GM18526 (cell line): ENCODE data around the gene ABHD5.

Source experiments
- POLR2A ChIP-seq: IDR thresholded peaks from 3 replicates; pipeline ENCODE4 v1.6.1; 2011; ENCODE audit not compliant: insufficient read length; ENCODE audit errors: extremely low read depth

Gene ABHD5

DNA sequence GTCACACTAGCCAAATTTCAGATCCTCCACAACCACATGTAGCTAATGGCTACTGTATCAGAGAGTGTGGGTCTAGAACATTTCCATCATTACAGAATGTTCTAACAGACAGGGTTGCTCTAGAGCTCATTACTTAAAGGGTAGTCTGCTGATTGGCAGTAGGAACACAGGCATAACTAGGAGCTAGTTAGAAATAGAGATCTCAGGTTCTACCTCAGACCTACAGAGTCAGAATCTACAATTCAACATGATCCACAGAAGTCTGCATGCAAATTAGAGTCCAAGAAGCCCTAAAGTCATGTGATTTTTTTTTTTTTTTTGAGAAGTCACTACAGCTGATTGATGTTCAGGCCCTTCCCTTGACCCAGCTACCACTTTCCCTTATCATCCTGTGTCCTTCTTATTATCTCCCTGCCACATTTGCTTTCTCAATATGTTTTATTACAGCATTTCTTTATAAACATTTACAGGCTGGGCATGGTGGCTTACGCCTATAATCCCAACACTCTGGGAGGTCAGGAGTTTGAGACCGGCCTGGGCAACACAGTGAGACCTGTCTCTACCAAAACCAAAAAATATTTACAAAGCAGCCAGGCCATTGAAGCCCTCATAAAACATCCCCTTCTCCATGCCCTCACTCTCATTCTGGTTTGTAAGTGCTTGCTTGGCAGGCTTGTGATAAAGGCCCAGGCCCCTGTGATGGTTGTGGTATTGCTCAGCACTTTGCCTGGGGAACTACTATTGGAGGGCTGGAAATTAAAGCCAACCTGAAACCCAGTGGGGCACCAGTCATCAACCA is 3.8 kb upstream of the ABHD5 start:
- no peak for TF ChIP-seq POLR2A

DNA sequence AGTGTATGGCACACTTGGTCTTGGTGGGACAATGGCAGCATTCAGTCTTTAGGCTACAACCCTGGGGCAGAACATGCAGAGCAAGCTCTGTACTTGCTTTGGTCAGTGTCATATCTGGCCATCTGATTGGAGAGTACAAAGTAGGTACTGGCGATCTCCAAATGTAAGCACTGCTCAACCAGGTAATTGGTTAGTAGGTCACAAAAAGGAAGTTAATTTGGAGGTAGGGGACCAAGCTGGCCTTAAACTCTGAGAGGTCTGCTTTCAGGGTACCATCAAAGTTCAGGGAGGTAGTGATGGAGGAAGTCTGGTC is 3.3 kb upstream of the ABHD5 start:
- no peak for TF ChIP-seq POLR2A

DNA sequence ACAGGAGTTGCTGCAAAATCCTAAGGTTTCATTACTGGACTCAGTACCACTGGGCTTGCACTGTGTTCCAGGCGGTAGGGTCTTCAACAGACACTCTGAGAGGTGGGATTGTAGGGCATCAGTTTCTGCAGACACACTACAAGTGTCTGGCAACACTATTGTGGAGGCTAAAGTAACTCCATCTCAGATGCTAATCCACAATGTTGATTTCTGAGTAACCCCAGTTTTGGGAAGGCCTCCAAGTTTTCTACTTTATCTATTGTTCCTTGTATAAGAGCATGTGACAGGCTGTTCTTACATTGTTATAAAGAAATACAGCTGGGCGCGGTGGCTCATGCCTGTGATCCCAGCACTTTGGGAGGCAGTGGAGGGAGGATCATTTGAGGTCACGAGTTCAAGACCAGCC is 2.5 kb upstream of the ABHD5 start:
- no peak for TF ChIP-seq POLR2A

DNA sequence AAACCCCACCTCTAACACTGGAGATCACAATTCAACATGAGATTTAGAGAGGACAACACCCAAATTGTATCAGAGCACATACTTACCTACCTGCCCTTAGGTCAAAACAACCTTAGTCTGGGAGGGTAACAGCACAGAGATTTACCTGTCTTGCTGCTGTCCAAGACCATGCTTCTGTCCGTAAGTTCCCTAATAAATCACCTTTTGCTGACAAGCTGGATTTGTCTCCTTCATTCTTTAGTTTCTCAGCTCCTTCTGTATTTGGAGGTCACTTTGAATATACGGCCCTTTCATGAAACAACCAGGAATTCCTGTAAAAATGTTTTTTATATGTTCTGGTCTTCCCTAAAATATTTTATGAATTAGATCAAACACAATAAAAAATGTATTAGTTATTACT is 1.6 kb upstream of the ABHD5 start:
- TF ChIP-seq POLR2A, result no peak

DNA sequence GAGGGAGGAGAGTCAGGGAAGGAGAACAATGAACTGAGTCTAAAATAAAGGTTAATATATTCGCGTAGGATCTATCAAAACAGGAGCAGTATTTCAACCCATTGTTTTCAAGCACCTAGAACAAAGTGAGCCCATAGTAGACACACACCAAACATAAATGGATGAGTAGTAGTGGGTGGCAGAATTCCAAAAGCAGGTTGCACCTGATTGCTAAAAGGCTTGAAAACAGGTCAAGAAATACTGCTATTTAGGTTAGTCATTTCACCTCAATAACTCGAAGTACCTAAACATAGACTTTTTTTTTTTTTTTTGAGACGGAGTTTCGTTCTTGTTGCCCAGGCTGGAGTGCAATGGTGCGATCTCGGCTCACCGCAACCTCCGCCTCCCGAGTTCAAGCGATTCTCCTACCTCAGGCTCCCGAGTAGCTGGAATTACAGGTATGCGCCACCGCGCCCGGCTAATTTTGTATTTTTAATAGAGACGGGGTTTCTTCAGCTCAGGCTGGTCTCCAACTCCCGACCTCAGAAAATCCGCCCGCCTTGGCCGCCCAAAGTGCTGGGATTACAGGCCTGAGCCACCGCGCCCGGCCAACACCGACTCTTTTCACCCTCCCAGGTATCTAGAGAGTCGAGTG is 855 bp upstream of the ABHD5 start:
- TF ChIP-seq POLR2A, result no peak

DNA sequence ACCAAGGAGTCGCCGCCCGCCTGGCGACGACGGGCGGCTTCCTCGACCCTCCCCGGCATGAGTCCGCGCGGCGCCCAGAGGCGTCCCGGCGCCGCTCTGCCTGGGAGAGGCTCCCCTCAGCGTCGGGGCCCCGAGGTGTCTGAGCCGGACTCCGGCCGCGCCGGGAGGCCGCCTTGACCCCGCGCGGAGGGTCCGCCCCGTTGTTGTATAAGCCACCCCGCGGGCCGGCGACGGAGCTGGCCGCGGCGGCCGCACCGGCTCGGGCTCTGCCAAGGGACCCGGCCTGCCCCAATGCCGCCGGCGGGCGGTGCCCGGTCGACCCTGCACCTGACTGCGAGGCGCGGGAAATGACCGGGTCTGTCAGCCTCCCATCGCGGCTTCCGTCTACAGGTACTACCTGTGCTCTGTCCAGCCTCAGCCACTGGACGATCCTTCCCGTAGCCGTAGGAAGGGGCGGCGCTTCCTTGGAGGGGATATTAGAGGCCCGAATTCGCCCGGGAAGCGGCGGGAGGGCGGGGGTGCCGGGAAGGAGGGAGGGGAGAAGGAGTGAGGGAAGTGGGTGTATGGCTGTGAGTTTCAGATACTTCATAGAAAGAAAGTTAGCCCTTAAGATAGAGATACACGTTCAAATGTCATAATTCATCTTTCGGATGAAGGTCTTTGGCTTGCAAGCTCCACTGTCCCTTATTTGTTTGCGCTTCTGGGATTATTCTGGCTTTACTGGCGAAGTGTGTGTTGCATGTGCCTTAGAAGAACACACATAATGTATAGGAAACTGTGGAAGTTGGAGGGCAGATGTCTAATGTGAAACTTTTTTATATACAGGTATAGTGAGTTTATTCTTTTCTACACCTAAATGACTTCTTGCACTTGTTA is 620 bp downstream of the ABHD5 start:
- no peak for TF ChIP-seq POLR2A

DNA sequence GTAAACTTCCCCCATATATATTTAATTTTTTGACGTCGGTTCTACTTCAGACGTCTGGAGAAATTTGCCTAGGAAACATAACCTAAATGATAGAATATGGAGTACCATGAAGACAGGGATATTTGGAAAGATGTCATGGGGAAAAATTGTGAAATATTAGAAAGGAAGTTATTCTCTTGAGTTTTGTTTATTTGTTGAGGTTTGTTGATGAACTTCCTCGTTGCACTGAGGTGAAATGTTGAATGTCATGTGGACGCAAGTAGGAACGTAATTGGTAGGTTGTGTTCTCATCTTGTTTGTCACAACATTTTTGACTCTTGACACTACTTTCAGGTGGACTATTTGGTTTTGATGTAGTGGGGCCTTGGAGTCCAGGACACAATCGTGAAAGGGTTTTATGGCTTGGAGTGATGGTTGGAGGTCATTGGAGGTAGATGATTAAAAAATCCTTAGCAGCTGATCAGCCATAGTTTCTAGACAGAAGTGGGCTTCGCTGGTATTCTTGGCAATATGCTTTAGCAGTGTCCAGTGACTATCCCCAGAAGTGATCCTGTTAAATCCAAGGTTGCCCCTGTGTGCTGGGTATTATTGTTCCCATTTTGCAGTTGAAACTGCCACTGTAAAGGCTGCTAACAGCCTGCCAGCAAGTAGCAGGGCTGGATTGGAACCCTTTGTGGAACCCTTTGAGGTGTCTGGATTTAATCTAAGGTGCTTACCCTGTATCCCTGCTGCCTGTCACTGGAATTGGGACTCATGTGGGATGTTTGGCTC is 1.5 kb downstream of the ABHD5 start:
- TF ChIP-seq POLR2A, result no peak

DNA sequence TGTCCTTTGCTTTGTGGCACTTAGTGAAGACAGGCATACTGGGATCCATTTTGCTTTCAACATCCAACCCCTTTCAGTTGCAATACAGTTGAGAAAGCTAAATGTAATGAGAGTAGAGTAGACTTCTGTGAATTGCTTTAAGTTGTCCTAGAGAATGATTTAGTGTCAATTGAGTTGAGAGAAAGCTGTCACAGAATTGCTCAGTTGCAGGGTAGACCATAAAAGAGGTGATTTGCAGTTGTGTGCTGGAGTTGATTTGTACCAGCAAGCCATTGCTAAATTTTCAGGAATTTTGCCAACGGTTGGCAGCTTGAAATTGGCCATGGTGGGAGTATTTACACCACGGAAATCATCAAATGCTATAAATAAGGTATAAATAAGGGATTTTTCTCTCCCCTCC is 2.2 kb downstream of the ABHD5 start:
- no peak for TF ChIP-seq POLR2A

DNA sequence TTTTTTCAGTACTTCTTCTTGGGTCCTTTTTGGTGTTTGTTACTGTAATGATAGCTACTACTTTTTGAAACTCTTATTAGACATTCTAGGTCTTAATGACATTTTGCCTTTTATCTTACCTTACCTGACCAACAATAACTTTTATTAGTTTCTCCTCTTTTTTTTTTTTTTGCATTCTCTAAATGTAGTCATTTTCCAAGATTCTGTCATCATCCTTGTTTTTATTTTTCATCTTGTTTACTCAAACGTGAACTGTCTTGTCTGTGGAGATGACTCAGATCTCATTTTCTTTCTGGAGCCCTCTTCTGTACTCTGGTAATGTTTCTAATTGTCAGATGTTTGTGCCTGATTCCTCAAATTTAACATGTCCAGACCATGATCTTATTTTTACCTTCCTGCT is 2.9 kb downstream of the ABHD5 start:
- no peak for TF ChIP-seq POLR2A

DNA sequence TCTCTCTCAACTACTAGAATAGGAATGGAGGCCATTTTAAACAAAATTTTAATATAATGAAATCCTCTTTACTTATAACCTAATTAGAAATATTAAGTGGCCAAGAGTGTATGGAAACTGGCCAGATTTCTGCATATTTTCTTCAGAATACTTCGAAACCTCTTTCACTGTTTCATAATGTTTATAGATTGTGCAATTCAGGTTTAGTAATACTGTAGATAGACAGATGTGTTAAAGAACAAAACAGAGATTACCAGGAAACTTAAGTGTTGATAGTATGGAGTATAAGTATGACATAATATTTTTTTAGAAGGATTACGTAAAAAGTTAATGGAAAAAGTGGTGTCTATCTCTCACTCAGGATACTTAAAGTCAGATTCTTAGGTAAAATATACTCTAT is 4.7 kb downstream of the ABHD5 start:
- TF ChIP-seq POLR2A, result no peak

DNA sequence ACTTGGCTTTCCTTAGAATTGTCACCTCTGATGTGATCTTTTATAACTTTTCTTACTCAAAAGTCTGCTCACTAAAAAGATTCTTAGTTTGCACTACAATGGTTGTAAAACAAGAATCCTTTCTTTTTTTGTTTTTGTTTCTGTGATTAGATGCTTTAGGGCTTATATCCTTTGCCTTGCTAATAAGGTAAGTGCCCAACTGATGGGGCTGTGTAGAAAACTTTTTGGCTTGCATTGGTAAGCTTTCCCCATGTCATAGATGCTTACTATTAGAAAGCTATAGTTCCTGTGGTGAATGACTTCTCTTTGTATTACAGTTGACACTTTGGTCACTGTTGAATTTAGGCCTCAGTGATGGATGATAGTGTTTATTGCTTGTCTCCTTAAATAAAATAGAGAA is 5.1 kb downstream of the ABHD5 start:
- TF ChIP-seq POLR2A, result no peak

DNA sequence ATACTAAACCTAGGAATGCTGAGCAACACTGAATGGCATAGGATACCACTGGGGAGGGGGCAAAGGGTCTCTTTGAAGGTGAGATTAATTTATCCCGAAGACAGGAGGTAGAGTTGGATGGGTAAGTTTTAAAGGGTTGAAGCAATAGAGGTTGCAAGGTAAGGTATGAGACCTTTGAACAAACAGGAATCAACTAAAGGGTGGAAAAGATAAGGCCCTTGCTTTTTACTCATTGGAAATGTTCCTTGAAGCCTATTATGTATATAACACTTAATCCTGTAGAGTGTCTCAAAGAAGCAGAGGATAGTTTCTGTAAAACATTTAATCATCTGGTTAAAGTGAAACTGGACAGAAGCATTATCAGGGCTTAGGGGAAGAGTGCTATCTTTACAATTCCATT is 5.7 kb downstream of the ABHD5 start:
- TF ChIP-seq POLR2A, result no peak

DNA sequence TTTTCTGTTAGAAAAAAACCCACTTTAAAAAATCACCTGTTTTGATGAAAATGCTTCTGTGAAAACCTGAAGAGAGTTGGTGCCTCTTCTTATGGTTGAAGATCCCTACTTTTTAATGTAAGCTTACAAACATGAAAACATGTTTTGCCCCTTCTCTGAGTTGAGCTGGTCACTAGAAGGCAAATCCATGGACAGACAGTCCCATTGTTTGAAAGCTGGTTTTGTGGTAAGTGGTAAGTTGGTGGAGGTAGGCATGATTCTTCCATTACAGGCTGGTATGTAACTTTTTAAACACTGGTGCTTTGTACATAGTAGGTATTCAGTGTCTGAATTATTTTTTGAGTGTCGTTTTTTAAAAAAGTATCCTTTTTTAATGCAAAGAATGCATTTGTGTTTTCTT is 6.1 kb downstream of the ABHD5 start:
- TF ChIP-seq POLR2A, result no peak

DNA sequence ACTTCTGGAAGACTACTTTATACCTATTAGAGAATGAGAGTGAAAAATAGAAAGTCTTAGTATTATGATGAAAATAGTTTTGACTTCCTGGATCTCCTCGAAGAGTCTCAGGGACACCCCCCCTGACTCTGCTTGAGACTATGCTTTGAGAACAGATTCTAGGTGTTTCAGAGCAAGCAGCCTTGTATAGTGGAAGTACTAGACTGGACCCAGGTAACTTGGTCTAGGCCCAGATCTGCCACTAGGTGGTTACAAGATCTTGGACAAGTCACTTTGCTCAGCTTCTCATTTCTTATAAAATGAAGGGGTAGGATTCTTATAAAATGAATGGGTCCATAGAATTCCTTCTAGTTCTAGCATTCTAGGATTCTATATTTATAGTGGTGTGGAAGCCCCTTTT is 9.1 kb downstream of the ABHD5 start:
- no peak for TF ChIP-seq POLR2A

DNA sequence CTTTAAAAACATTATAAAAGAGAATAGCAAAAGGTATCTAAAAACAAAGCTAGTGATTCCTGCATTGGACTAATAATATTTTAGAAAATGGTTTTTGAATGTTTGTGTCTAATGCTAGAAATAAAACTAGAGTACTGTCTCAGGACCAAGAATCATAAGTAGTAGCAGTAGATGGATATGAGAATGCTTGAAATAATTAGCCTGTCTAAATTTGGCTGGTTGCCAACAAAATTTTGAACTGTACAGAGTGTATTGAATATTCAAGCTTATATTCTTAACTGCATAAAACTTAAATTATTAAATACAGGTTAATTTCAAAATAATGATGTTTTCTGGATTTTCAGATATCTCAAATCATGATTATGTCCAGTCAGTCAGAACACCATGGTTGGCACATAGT is 14.0 kb downstream of the ABHD5 start:
- no peak for TF ChIP-seq POLR2A
